Activated T-cell treated with anti-CD3 and anti-CD28 coated beads for 24 hours (primary cell): ENCODE data around the gene CTAG1B.
"Not testable (repeated sequence)": the region's sequence is repeated elsewhere in the genome, so short reads cannot be mapped to it uniquely, and the experiment has no call there.

ENCODE experiments used
- DNase-seq: peaks from one replicate; pipeline ENCODE4 v3.0.0-alpha.2; 2020; ENCODE audit warnings: low read depth

CTAG1B gene

DNA sequence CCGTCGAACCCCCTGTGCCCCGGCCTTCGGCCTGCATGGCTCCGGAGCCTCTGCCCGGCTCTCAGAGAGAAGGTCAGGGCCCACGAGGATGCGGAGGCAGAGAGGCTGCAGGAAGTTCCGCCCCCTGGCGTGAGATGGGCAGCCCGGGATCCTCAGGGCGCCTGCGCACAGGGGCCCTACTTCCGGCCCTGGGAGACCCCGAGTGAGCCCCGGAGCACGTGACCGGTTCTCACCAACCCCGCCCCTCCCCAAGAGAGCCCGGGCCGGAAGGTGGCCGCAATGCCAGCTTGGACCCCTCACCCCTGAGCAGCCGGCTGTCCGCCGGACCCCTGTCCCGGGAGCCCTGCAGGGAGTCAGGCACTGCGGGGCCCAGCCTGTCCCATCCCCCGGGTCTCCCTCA lies at the start of gene CTAG1B:
TSS of gene CTAG1B (minus strand) at position 101 of the 400 bp plus-strand sequence. CDS start at position 37, 64 bp downstream.
- DNase-seq = not testable (repeated sequence)

DNA sequence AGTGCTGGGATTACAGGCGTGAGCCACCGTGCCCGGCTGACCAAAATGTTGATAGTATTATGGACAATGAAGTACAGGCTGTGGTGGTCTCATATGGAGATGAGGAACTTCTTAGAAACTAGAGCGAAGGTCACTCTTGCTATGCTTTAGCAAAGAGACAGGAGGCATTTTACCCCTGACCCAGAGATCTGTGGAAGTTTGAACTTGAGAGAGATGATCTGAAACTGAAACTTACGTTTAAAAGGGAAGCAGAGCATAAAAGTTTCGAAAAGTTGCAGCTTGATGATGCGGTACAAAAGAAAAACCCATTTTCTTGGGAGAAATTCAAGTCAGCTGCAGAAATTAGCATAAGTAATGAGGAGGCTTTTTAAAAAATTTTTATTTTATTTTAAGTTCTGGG lies 42.8 kb upstream of the CTAG1B start:
- DNase-seq = no peak

DNA sequence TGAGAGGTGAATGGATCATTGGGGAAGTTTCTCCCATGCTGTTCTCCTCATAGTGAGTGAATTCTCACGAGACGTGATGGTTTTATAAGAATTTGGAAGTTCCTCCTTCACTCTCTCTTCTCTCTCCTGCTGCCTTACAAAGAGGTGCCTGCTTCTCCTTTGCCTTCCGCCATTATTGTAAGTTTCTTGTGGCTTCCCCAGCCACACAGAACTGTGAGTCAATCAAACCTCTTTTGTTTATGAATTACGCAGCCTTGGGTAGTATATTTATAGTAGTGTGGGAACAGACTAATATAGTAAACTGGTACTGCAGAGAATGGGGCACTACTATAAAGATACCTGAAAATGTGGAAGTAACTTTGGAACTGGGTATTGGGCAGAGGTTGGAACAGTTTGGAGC lies 42.1 kb upstream of the CTAG1B start:
- DNase-seq = no peak

DNA sequence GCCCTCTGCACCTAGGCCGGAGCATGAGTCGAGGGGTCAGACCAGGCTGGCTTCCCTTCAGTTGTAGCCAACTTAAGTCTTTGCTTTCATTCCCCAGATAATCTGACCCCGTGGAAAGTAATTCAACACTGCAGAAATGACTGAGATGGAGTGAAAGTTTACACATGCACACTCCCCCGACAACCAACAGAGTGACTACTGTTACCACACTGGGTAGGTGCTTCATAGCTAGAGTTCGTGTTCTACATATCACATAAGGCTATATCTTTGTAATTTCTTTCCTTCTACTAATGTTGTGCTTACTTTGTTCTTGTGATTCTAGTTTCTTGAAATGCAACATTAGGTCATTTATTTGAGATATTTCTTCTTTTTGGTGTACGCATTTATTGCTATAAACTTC lies 41.5 kb upstream of the CTAG1B start:
- DNase-seq = no peak

DNA sequence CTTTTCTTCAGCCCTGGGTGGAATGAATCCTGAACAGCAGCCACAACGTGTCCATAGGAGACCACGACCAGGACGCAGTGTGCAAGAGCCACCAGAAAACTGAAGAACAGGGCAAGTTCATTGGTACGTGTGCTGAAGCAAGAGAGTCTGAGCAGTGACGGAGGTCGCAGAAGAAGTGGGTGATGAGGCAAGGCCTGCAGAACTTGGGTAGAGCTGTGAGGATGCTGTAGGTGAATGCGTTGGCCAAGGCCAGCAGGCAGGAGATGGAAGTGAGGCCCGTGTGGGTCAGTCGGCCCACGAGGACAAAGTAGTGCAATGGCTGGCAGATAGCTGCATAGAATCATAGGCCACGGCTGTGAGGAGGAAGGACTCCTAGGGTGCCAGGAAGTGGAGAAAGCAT lies 39.9 kb upstream of the CTAG1B start:
- no peak for DNase-seq

DNA sequence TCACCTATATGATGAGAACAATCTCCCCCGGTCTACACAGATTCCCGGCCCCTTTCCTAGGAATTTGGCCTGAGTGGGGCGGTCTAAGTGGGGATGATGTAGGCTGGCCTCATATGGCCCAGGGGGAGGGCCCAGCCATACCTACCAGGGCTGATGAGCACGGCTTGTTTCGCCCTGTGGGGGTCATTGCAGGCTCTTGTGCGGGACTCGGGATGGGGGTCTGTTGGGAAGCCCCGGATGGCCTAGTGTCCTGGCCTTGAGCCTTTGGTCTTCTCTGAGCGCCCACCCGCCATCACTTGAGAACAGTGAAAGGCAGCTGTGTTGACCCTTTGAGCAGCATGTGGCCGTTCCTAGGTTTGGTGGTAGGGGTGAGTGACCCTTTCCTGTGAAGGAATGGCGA lies 39.1 kb upstream of the CTAG1B start:
- no peak for DNase-seq

DNA sequence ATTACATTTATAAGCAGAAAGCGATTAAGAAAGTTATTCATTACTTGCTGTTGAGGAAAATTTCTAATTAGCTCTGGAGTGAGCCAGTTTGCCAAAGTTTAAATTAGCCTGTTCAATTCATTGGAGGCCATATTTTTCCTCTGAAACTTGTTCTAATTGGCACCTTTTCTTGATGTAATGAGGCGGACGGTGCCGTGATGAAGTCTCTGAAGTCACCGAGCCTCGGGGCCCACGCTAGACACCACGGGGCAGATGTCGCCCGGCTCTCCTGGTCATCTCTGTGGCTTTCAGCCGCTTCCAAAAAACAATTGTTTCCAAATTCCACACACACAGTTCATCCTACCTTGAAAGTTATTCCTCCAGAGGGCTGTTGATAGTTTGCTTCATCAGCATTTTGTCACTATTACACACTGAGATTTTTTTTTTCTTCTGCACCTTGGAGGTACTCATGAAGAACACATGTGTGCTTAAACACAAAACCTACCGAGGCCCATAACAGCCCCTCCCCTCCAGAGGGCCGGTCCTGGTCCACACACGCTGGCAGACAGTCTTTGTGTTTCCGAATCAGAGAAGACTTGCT lies 38.2 kb upstream of the CTAG1B start:
- no peak for DNase-seq

DNA sequence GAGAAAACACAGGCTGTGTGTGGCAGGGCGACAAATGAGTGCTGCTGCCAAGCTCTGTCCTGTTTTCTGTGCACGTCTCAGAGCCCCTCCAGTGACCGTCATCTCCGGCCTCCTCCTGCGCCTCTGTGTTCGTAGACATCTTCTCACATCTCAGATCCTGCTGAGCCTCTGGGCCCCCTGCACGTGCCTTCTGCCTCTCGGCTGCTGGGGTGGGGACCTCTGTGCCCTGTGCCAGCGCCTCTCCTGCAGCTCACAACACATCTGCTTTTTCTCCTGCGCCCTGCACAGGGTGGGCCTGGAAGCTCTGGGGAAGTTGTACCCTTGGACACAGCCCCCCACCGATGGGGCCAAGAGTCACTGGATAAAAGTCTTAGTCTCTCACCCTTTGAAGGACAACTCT lies 36.7 kb upstream of the CTAG1B start:
- no peak for DNase-seq

DNA sequence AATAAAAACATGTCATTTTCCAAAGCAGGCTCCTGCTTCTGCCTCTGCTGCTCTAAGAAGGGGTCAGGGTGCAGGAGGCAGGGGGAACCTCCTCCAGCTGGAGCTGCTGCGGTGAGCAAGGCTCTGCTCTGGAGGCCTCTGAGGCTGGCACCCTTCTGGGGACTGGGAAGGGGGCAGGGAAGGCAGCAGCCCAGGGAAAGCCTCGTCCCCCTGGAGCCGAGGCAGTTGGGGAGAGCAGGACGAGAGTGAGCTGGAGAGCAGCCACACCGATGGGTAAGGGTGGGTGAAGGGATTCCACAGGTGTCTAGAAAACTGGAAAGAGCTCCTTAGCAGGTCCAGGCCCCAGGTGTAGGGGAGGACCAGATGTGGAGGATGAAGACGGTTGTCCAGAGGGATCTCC lies 36.3 kb upstream of the CTAG1B start:
- no peak for DNase-seq

DNA sequence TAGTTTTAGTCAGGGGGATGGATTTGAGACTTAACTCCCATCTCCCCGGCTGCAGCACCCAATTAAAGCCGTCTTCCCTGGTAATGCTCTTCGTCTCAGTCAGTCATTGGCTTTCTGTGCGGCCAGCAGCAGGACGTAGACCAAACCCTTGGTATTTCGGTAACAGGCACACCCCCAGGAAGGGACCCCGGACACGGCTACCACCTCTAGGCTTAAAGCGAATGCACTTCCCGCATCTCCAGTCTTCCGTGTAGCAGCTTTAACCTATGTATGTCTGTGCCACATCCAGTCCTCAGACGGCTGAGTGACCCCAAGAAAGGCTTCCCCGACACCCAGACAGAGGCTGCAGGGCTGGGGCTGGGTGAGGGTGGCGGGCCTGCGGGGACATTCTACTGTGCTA lies 35.8 kb upstream of the CTAG1B start:
- no peak for DNase-seq

DNA sequence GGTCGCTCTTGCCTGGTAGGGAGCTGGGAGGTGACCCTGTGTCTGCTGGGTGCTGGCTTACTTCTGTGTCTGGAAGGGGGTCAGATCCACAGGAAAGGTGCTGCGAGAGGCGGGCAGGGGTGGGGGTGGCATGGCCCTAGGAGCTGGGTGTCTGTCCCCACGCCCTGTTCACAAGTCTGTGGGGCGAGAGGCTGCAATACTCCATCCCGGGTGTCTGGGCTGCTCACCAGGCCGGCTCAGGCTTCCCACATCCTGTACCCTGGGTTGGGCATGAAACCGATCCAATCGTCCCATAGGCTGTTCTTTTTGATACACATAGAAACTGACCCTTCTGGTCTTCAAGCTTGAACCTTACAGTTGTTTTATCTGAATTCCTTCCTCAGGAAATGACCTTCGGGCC lies 35.3 kb upstream of the CTAG1B start:
- DNase-seq = no peak

DNA sequence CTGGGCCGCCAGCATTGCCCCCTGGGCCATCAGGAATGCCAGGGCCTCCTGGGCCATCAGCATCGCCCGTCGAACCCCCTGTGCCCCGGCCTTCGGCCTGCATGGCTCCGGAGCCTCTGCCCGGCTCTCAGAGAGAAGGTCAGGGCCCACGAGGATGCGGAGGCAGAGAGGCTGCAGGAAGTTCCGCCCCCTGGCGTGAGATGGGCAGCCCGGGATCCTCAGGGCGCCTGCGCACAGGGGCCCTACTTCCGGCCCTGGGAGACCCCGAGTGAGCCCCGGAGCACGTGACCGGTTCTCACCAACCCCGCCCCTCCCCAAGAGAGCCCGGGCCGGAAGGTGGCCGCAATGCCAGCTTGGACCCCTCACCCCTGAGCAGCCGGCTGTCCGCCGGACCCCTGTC lies 34.3 kb upstream of the CTAG1B start, which contains the start of gene CTAG2:
TSS of gene CTAG2 (minus strand) at position 167 of the 400 bp plus-strand sequence. CDS start at position 103, 64 bp downstream.
- DNase-seq = not testable (repeated sequence)

DNA sequence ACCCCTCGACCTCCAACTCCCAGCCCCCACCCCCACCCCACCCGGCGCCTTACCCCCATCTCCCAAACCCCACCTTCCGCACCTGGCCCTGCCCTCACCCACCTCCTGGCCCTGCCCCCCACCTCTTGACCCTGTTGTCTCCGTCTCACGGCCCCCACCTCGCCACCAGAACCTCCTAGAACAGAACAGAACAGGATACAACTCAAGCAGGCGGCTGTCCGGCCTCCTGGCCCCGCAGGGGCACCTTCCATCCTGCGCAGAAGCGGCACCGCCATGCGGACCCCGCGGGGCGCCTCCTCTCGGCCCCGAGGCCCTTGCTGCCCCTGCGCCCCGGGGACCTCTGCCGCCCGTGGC lies 33.9 kb upstream of the CTAG1B start:
- no peak for DNase-seq

DNA sequence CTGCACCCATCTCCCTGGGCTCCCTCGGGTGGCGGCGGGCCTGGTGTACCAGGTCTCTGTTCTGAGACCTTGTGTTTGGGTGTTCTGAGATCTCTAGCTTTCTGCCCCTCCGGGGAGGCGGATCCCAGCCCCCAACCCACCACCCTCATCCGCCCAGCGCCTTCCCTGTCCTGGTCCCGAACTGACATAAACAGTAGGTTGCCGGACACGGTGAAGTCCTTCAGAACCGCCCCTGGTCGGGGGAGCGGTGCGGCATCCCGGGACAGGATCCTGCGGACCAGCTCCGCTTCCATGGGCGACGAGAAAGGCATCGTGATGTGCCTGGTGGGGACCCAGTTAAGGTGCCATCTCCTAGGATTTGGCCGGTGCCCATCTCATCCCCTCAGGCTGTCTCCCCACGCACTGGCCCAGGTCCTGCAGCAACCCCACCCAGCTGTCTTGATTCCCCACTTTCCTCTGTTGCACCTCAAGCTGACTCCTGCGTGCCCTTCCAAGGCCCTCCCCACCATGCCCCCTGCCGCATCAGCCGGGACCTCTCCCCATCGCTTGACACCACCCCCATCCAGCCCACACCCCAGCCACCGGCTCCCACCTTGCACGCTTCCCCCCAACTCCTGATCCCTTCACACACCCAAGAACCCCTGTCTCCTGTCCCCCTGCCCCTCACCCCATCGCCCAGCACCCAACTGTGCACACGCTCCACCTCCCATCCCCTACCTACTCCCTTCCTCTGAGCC lies 33.4 kb upstream of the CTAG1B start:
- DNase-seq = no peak

DNA sequence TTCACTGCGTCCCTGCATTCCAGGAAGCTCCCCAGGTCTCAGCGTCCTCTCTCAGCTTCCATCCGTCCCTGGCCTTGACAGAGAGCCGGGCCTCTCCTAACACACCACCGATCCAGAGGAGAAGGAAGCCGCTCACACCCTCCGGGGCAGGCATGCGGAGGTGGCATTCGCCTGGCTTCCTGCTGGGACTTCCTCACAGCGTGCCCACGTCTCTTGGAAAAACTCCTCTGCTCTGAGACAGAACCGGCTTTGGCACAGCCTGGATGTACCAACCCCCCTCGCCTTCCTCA lies 31.1 kb upstream of the CTAG1B start:
- DNase-seq = no peak

DNA sequence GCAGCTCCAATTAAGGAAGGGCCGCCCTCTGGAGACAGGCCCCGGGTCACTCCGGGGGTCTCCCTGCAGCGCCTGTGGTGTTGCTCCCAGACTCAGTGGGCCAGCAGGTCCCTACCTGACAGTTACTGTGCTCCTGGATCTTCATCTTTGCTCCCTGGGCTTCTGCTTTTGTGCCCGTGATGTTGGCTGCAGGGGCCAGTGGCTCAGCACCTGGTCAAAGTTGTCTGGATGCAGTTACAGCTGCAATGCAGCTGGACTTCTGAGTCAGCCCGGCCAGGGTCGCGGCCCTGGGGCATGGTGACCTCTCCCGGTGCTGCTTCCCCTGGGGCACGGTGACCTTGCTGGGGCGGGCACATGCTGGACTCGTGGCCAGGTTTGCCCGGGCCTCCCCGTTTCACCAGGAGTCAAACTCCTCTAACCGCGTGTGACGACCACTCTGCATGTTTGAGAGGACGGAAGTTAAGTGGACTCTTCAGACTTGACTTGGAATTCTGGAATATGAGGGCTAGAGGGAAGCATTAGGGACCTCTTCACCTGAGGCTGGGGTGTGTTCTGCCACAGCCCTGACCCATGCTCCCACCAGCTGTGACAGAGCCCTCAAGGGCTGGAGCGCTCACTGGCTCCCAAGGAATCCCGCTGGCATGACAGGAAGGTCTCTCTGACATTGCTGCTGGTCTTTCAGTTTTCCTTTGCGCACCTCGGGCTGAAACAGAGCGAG lies 30.6 kb upstream of the CTAG1B start:
- DNase-seq = no peak

DNA sequence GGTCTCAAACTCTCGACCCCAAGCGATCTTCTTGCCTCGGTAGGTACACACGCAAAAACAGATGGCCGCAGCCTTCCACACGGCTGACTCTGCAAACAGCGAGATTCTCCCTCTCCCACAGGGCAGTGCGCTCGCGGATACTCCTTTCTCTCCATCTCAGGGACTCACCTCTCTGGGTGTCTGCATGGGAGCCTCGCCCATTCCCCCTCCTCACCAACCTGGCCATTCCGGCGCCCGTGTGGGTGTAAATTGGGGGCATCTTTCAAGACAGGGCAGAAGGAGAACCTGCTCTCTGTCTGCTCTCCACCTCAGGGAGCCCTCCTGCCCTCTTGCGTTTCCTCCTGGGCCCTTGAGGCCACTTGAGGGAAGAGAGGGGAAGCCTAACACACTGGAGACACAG lies 29.8 kb upstream of the CTAG1B start:
- no peak for DNase-seq

DNA sequence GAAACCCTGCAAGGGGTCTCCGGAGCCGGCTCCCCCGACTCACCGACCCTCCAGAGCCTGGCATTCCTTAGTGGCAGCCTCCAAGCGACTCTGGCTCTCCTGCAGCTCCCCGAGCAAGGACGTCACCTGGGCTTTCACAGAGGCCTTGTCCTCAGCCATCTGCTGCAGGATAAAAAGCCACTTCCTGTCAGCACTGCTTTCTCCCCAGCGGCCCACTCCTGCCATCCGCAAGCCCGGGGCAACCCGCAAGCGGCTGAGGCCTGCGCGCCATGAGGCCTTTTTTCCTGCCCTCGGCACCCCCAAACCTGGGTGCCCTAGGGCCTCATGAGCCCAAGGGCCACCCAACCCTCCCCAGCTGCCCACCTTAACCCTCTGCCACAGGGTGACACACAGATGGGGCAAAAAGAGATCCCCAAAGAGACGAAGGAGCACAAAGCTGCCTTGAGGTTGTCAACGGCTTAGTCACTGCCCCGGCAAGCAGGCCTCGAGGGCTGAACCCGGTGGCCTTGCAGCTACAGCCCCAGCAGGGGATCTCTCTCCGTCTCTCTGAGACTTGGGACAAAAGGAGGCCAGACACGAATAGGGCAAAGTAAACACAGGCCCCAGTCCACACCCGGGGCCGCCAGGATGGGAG lies 26.8 kb upstream of the CTAG1B start:
- not testable (repeated sequence) for DNase-seq

DNA sequence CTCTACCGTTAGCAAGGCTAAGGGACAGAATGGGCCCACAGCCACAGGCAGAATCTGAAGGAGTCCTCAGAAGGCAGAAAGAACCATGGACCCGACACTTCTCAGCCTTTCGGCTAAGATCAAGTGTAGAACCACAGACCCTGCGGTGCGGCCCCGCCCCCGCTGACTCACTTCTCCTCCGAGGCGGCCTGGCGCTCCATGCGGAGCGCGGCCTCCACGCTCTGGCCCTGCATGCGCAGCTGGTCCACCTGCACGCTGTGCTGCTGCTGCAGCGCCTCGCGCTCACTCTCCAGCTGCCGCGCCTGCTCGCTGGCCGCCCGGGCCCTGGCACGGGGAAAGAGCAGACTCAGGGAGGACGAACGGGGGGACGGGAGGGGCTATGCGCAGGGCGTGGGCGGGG lies 24.6 kb upstream of the CTAG1B start:
- not testable (repeated sequence) for DNase-seq

DNA sequence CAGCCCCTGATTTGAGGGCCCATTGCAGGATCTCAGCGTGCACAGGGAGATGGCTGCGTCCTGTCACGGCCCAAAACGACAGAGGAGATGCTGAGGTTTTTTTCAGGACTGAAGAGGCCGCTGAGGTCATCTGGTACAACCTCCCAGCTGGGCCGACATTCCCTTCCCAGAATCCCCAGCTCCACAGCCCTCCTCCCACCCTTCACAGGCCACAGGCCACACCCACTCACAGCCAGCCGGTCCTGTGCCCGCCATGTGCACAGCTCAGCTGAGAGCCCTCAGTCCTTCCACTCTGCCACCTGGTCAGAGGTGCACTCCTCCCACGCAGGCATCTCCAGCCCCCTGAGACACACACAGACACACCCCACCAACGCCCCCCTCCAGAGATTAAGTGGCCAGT lies 22.7 kb upstream of the CTAG1B start:
- not testable (repeated sequence) for DNase-seq

DNA sequence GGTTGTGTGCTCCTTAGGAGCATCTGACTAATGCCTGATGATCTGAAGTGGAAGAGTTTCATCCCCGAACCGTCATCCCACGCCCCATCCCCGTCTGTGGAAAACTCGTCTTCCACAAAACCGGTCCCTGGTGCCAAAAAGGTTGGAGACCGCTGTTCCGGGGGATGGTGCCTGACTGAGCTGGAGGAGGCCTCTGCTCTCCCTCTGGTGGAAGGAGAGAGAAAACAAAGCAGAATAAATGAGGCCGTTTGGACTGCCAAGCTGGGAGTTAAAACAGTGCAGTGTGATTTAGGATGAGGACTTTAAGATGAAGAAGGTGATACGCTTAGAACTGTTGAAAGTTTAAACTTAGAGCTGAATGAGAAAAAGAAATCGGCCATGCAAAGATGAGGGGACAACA lies 14.6 kb upstream of the CTAG1B start:
- not testable (repeated sequence) for DNase-seq

DNA sequence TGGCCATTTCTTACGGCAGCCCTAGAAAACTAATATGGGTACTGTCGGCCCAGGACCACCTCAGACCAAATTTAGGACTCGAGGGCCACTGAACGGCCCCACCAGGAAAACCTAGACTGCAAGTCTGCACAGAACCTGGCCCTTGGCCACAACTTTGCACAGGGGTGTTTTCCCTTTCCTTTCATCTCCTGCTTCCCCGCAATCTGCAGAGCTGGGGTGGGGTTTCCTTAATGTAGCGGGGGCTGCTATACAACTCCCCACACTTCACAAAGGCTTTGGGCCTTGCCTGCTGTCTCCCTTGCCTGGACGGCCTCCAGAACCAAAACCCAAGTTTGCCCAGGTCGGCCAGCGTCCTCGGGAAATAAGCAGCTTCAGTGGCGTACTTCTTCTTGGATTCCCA lies 11.9 kb upstream of the CTAG1B start:
- DNase-seq = not testable (repeated sequence)

DNA sequence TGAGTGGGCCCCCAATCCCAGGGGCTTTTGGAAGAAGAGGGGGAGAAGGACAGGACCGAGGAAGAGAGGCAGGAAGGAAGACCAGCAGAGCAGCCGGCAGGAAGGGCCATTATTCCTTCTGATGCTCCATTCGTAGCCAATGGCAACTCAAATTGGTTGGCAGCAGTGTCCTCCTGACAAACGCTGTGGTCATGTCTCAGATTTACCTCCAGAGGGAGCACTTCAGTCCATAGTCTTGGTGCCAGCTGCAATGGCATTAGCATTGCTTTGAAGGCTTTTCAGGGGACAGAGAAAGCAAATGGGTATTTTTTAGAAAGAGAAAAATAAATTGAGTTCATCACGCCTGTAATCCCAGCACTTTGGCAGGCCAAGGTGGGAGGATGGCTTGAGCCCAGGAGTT lies 9.9 kb upstream of the CTAG1B start:
- DNase-seq = not testable (repeated sequence)
